Measurements from ENCODE around the gene POR. TPM values are rescaled to one million over a fixed set of nuclear protein-coding genes. Genes with fewer than 3 reads are reported as not detected.

Gene POR
- total and polyA plus RNA-seq, 2 of the 13 experiments (the other 11 are each of a cell fraction or from before 2014, with no cell fraction given): 145 to 266 TPM

GRCh38 chr7:75920431-75921161 lies 5.6 kb downstream of the POR start (continued):
- TF ChIP-seq ONECUT2 (CRISPR knock-in tag; IDR thresholded peaks at IDR 0.05) (no peak), ARNT (IDR thresholded peaks at IDR 0.05) (no peak), FOXA1 (IDR thresholded peaks at IDR 0.05) (peak; percentile 40; the same call in 1 of the 2 replicates), FOXA1 (CRISPR knock-in tag; IDR thresholded peaks at IDR 0.05) (peak; percentile 79), DRAP1 (CRISPR knock-in tag; IDR thresholded peaks at IDR 0.05) (peak; percentile 43), E2F5 (CRISPR knock-in tag; conservative IDR thresholded peaks at IDR 0.05) (no peak), GMEB1 (CRISPR knock-in tag; IDR thresholded peaks at IDR 0.05; ENCODE audit: borderline replicate concordance) (peak; percentile 51; the same call in 1 of the 2 replicates), ZNF383 (CRISPR knock-in tag; IDR thresholded peaks at IDR 0.05; ENCODE audit: borderline replicate concordance) (no peak), SRF (IDR thresholded peaks at IDR 0.05; ENCODE audit: low read depth, low read length) (no peak), MBNL3 (CRISPR knock-in tag; conservative IDR thresholded peaks at IDR 0.05) (no peak), KDM3A (CRISPR knock-in tag; IDR thresholded peaks at IDR 0.05; ENCODE audit: low read depth) (0 out of 2 replicates have a peak, but pooled peaks have one; percentile 34), NFKBIZ (CRISPR knock-in tag; IDR thresholded peaks at IDR 0.05) (peak; percentile 93; the same call in 1 of the 2 replicates), ZNF614 (CRISPR knock-in tag; IDR thresholded peaks at IDR 0.05; ENCODE audit: borderline replicate concordance) (peak; percentile 58; the same call in 1 of the 2 replicates), ZFX (CRISPR knock-in tag; IDR thresholded peaks at IDR 0.05; ENCODE audit: low read depth) (peak; percentile 74), RBM39 (IDR thresholded peaks at IDR 0.05; ENCODE audit: low read depth, low read length, poor library complexity, severe bottlenecking) (no peak), PITX1 (CRISPR knock-in tag; IDR thresholded peaks at IDR 0.05) (peak; percentile 80), ZNF329 (CRISPR knock-in tag; IDR thresholded peaks at IDR 0.05; ENCODE audit: low read depth) (0 out of 2 replicates have a peak, but pooled peaks have one; percentile 33), FOSL2 (CRISPR knock-in tag; IDR thresholded peaks at IDR 0.05) (peak; percentile 98), SMARCE1 (IDR thresholded peaks at IDR 0.05; ENCODE audit: borderline replicate concordance) (no peak), SMAD1 (CRISPR knock-in tag; IDR thresholded peaks at IDR 0.05; ENCODE audit: borderline replicate concordance, low read depth) (peak; percentile 44; the same call in 1 of the 2 replicates), ZNF879 (CRISPR knock-in tag; IDR thresholded peaks at IDR 0.05) (no peak), ZNF136 (CRISPR knock-in tag; IDR thresholded peaks at IDR 0.05; ENCODE audit: low read depth) (no peak), ZNF367 (CRISPR knock-in tag; IDR thresholded peaks at IDR 0.05; ENCODE audit: borderline replicate concordance) (no peak)
- TF ChIP-seq, protein P1, sequence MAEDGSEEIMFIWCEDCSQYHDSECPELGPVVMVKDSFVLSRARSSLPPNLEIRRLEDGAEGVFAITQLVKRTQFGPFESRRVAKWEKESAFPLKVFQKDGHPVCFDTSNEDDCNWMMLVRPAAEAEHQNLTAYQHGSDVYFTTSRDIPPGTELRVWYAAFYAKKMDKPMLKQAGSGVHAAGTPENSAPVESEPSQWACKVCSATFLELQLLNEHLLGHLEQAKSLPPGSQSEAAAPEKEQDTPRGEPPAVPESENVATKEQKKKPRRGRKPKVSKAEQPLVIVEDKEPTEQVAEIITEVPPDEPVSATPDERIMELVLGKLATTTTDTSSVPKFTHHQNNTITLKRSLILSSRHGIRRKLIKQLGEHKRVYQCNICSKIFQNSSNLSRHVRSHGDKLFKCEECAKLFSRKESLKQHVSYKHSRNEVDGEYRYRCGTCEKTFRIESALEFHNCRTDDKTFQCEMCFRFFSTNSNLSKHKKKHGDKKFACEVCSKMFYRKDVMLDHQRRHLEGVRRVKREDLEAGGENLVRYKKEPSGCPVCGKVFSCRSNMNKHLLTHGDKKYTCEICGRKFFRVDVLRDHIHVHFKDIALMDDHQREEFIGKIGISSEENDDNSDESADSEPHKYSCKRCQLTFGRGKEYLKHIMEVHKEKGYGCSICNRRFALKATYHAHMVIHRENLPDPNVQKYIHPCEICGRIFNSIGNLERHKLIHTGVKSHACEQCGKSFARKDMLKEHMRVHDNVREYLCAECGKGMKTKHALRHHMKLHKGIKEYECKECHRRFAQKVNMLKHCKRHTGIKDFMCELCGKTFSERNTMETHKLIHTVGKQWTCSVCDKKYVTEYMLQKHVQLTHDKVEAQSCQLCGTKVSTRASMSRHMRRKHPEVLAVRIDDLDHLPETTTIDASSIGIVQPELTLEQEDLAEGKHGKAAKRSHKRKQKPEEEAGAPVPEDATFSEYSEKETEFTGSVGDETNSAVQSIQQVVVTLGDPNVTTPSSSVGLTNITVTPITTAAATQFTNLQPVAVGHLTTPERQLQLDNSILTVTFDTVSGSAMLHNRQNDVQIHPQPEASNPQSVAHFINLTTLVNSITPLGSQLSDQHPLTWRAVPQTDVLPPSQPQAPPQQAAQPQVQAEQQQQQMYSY (CRISPR knock-in tag; IDR thresholded peaks at IDR 0.05): no peak
